GM12892 (cell line): Measurements from ENCODE around the gene INTS3.
"Not testable (repeated sequence)": the region's sequence is repeated elsewhere in the genome, so short reads cannot be mapped to it uniquely, and the experiment has no call there.

Experiments used
- DNase-seq: peaks from one replicate; pipeline ENCODE4 v3.0.0; 2011; ENCODE audit not compliant: insufficient read length
- FAIRE-seq: peaks from 2 replicates; lab custom pipeline; 2011; peaks lifted over from hg19 to GRCh38; lab: Jason Lieb, UNC
- POLR2A ChIP-seq: IDR thresholded peaks from 2 replicates; pipeline ENCODE4 v1.6.1; 2011; ENCODE audit warnings: low read depth, low read length, control low read depth
- POLR2AphosphoS5 ChIP-seq: IDR thresholded peaks from 2 replicates; pipeline ENCODE4 v1.6.1; 2011; ENCODE audit warnings: low read depth, low read length, control low read depth
- TAF1 ChIP-seq: IDR thresholded peaks from 2 replicates; pipeline ENCODE4 v1.6.1; 2011; ENCODE audit warnings: low read depth, mild to moderate bottlenecking, control low read depth, low read length, borderline replicate concordance

INTS3 gene

GRCh38 chr1:153748903-153749302 lies 21.1 kb downstream of the INTS3 start:
- TF ChIP-seq TAF1 (no peak), POLR2A (no peak), POLR2AphosphoS5 (no peak)
- DNase-seq (no peak), FAIRE-seq (no peak)

GRCh38 chr1:153749408-153750005 lies 21.7 kb downstream of the INTS3 start:
- TF ChIP-seq POLR2A (no peak), POLR2AphosphoS5 (no peak)
- peak; percentile 75 for DNase-seq
- FAIRE-seq: peak; percentile 91

GRCh38 chr1:153750026-153750995 lies 22.5 kb downstream of the INTS3 start:
- DNase-seq (no peak), FAIRE-seq (no peak)
- TF ChIP-seq POLR2A: no peak

GRCh38 chr1:153752072-153752471 lies 24.2 kb downstream of the INTS3 start:
- no peak for DNase-seq
- no peak for FAIRE-seq

GRCh38 chr1:153752571-153753195 lies 24.8 kb downstream of the INTS3 start:
- DNase-seq (no peak), FAIRE-seq (no peak)
- TF ChIP-seq POLR2AphosphoS5 (no peak), POLR2A (no peak), TAF1 (no peak)

More at GRCh38 chr1:153752072-153752471, 24.2 kb downstream of the INTS3 start:
- no peak for TF ChIP-seq POLR2AphosphoS5

- DNase-seq (no peak), FAIRE-seq (no peak)
- TF ChIP-seq POLR2AphosphoS5 (no peak), TAF1 (no peak), POLR2A (no peak)
These were observed 26.4 kb downstream of the INTS3 start for GRCh38 chr1:153754266-153754665.

- FAIRE-seq: no peak
- no peak for DNase-seq
These were observed 32.6 kb downstream of the INTS3 start for GRCh38 chr1:153760440-153760839.

GRCh38 chr1:153763365-153764225 lies 35.7 kb downstream of the INTS3 start:
- TF ChIP-seq POLR2A (no peak), TAF1 (no peak), POLR2AphosphoS5 (no peak)
- DNase-seq (no peak), FAIRE-seq (no peak)

More at GRCh38 chr1:153760440-153760839, 32.6 kb downstream of the INTS3 start:
- TF ChIP-seq TAF1 (no peak), POLR2A (no peak), POLR2AphosphoS5 (no peak)

GRCh38 chr1:153764310-153764709 lies 36.5 kb downstream of the INTS3 start:
- FAIRE-seq (no peak), DNase-seq (no peak)
- TF ChIP-seq POLR2A: no peak
- no peak for TF ChIP-seq TAF1
- no peak for TF ChIP-seq POLR2AphosphoS5

- not testable (repeated sequence) for FAIRE-seq, DNase-seq
These were observed 38.8 kb downstream of the INTS3 start for GRCh38 chr1:153766663-153767062.

GRCh38 chr1:153767519-153767918 lies 39.7 kb downstream of the INTS3 start:
- TF ChIP-seq POLR2AphosphoS5 (no peak), TAF1 (no peak), POLR2A (no peak)
- DNase-seq: no peak
- no peak for FAIRE-seq
